ENCODE data around the gene DDX56. TPM values are rescaled to one million over a fixed set of nuclear protein-coding genes. Genes with fewer than 3 reads are reported as not detected.

Gene DDX56
- polyA plus RNA-seq (ENCODE audit: insufficient read length): 112 TPM
- long read RNA-seq, donor 1, transcript DDX56-201 (14 exons, 2,336 nt): major isoform, 19 of 21 reads
- long read RNA-seq, donor 1, partial matches to known transcripts: 0 of 21 reads
- long read RNA-seq, donor 1, other reads (novel, unspliced or antisense): 0 of 21 reads
- long read RNA-seq, donor 2, transcript DDX56-201 (14 exons, 2,336 nt): major isoform, 19 of 27 reads
- long read RNA-seq, donor 2, partial matches to known transcripts: 7 of 27 reads
- long read RNA-seq, donor 2, other reads (novel, unspliced or antisense): 0 of 27 reads
- long read RNA-seq, donor 3, transcript DDX56-201 (14 exons, 2,336 nt): major isoform, 10 of 11 reads
- long read RNA-seq, donor 3, partial matches to known transcripts: 0 of 11 reads
- long read RNA-seq, donor 3, other reads (novel, unspliced or antisense): 0 of 11 reads
- long read RNA-seq, donor 4, partial matches to known transcripts: 0 of 1 reads
- long read RNA-seq, donor 4, other reads (novel, unspliced or antisense): 0 of 1 reads
- long read RNA-seq, donor 5, transcript DDX56-201 (14 exons, 2,336 nt): major isoform, 21 of 31 reads
- long read RNA-seq, donor 5, partial matches to known transcripts: 6 of 31 reads
- long read RNA-seq, donor 5, other reads (novel, unspliced or antisense): 0 of 31 reads
- long read RNA-seq, donor 6, transcript DDX56-201 (14 exons, 2,336 nt): major isoform, 9 of 10 reads
- long read RNA-seq, donor 6, partial matches to known transcripts: 0 of 10 reads
- long read RNA-seq, donor 6, other reads (novel, unspliced or antisense): 0 of 10 reads
- long read RNA-seq, donor 7, transcript DDX56-201 (14 exons, 2,336 nt): major isoform, 26 of 35 reads
- long read RNA-seq, donor 7, partial matches to known transcripts: 5 of 35 reads
- long read RNA-seq, donor 7, other reads (novel, unspliced or antisense): 0 of 35 reads
- long read RNA-seq, donor 8, transcript DDX56-201 (14 exons, 2,336 nt): major isoform, 6 of 9 reads
- long read RNA-seq, donor 8, partial matches to known transcripts: 0 of 9 reads
- long read RNA-seq, donor 8, other reads (novel, unspliced or antisense): 0 of 9 reads

GRCh38 chr7:44573464-44574286 is at the start of gene DDX56:
TSS of gene DDX56 (minus strand) at chr7:44573908. CDS start at chr7:44573895, 13 bp downstream.
- peak; percentile 92 for DNase-seq

- DNase-seq: no peak
These were observed 48.8 kb upstream of the DDX56 start for GRCh38 chr7:44622342-44623151.

- DNase-seq: no peak
These were observed 48.0 kb upstream of the DDX56 start for GRCh38 chr7:44621750-44622103.

GRCh38 chr7:44621034-44621749 is 47.5 kb upstream of the DDX56 start:
- no peak for DNase-seq

- no peak for DNase-seq
These were observed 45.0 kb upstream of the DDX56 start for GRCh38 chr7:44618753-44619152.

GRCh38 chr7:44618045-44618444 is 44.3 kb upstream of the DDX56 start:
- DNase-seq: no peak

GRCh38 chr7:44617225-44617890 is 43.6 kb upstream of the DDX56 start:
- DNase-seq: no peak

- DNase-seq: no peak
These were observed 42.8 kb upstream of the DDX56 start for GRCh38 chr7:44616545-44616944.

- no peak for DNase-seq
These were observed 42.1 kb upstream of the DDX56 start for GRCh38 chr7:44615793-44616192.

GRCh38 chr7:44615149-44615611 is 41.5 kb upstream of the DDX56 start:
- no peak for DNase-seq

- DNase-seq: no peak
These were observed 36.1 kb upstream of the DDX56 start for GRCh38 chr7:44609829-44610228.

- no peak for DNase-seq
These were observed 35.4 kb upstream of the DDX56 start for GRCh38 chr7:44608916-44609648.

GRCh38 chr7:44607141-44608068 is 33.7 kb upstream of the DDX56 start:
- DNase-seq: no peak

- peak; percentile 98 for DNase-seq
These were observed 32.8 kb upstream of the DDX56 start, which contains the start of gene OGDH for GRCh38 chr7:44606341-44607140. TSS of gene OGDH (plus strand) at chr7:44606627. CDS start at chr7:44624344, 17,717 bp downstream.

- no peak for DNase-seq
These were observed 31.2 kb upstream of the DDX56 start for GRCh38 chr7:44604941-44605340.

GRCh38 chr7:44603193-44603592 is 29.5 kb upstream of the DDX56 start:
- no peak for DNase-seq

- no peak for DNase-seq
These were observed 28.8 kb upstream of the DDX56 start for GRCh38 chr7:44602576-44602910.

Measured in left kidney (tissue), 8 donors.